HEK293 (cell line): ENCODE measurements around the gene GPRC5D.

Experiments
- CTCF ChIA-PET: fragments of 350-600 bp; formaldehyde crosslinking; extraction: SDS; loops from one replicate; lab custom pipeline; 2021; ENCODE audit warnings: antibody characterized with exemption; lab: Yijun Ruan, JAX
- POLR2A ChIA-PET: fragments of 300-600 bp; formaldehyde crosslinking; extraction: SDS; loops from one replicate; lab custom pipeline; 2020; ENCODE audit warnings: antibody characterized with exemption, inconsistent platforms; lab: Yijun Ruan, JAX
- H3K27ac ChIP-seq: fragments of 200-500 bp; sonication (Bioruptor generic); 2 replicates; pipeline ENCODE4 v1.5.1; 2014; ENCODE audit warnings: low read depth, low read length, control low read depth, inconsistent platforms; ENCODE audit errors: extremely low read depth
- H3K36me3 ChIP-seq, 2 experiments: fragments of 200-500 bp in 1 of 2; sonication (Bioruptor generic) in 1 of 2; 1 replicate in 1 of 2; 2 replicates in 1 of 2; pipeline ENCODE4 v1.5.1; 2014 to 2017; ENCODE audit warnings: inconsistent platforms in 2 of 2, low read length in 2 of 2; ENCODE audit not compliant: control insufficient read depth in 2 of 2, insufficient read depth in 1 of 2
- H3K4me1 ChIP-seq: fragments of 200-500 bp; sonication (Bioruptor generic); 2 replicates; pipeline ENCODE4 v1.5.1; 2014; ENCODE audit warnings: mild to moderate bottlenecking, low read length, inconsistent platforms; ENCODE audit not compliant: control insufficient read depth, insufficient read depth
- H3K4me3 ChIP-seq: 2 replicates; pipeline ENCODE4 v1.5.1; 2011; ENCODE audit warnings: low read depth, mild to moderate bottlenecking, control low read depth, low read length, moderate library complexity
- H3K9me3 ChIP-seq: fragments of 200-500 bp; sonication (Bioruptor generic); 2 replicates; pipeline ENCODE4 v1.5.1; 2014; ENCODE audit warnings: low read depth, low read length, inconsistent platforms; ENCODE audit not compliant: control insufficient read depth, insufficient read depth
- BCL11B ChIP-seq: fragments of 450-650 bp; formaldehyde crosslinking; IDR thresholded peaks from 2 replicates; pipeline ENCODE4 v1.5.1; 2016; ENCODE audit warnings: low read depth, missing biosample characterization, missing genetic modification characterization
- FEZF1 ChIP-seq: fragments of 450-650 bp; formaldehyde crosslinking; IDR thresholded peaks from 2 replicates; pipeline ENCODE4 v1.5.1; 2016; ENCODE audit warnings: missing biosample characterization, missing genetic modification characterization
- MEIS1 ChIP-seq: sonication (generic); formaldehyde crosslinking; IDR thresholded peaks from 2 replicates; pipeline ENCODE4 v1.8.1; 2022; ENCODE audit warnings: missing genetic modification reagents, mild to moderate bottlenecking, borderline replicate concordance
- MZF1 ChIP-seq: fragments of 450-650 bp; formaldehyde crosslinking; IDR thresholded peaks from 2 replicates; pipeline ENCODE4 v1.5.1; 2017; ENCODE audit warnings: missing biosample characterization, missing genetic modification characterization, borderline replicate concordance
- SCRT2 ChIP-seq: fragments of 450-650 bp; formaldehyde crosslinking; IDR thresholded peaks from 2 replicates; pipeline ENCODE4 v1.5.1; 2016; ENCODE audit warnings: missing biosample characterization, missing genetic modification characterization
- YY2 ChIP-seq: fragments of 450-650 bp; formaldehyde crosslinking; IDR thresholded peaks from 2 replicates; pipeline ENCODE4 v1.5.1; 2016; ENCODE audit warnings: missing biosample characterization, missing genetic modification characterization
- ZNF174 ChIP-seq: fragments of 450-650 bp; formaldehyde crosslinking; IDR thresholded peaks from 2 replicates; pipeline ENCODE4 v1.5.0; 2017; ENCODE audit warnings: missing biosample characterization, mild to moderate bottlenecking, missing genetic modification characterization
- ZNF175 ChIP-seq: fragments of 450-650 bp; formaldehyde crosslinking; IDR thresholded peaks from 2 replicates; pipeline ENCODE4 v1.5.1; 2016; ENCODE audit warnings: missing biosample characterization, missing genetic modification characterization
- ZNF211 ChIP-seq: fragments of 450-650 bp; formaldehyde crosslinking; IDR thresholded peaks from 2 replicates; pipeline ENCODE4 v1.5.1; 2016; ENCODE audit warnings: low read depth, missing biosample characterization, missing genetic modification characterization
- ZNF26 ChIP-seq: fragments of 450-650 bp; formaldehyde crosslinking; IDR thresholded peaks from 2 replicates; pipeline ENCODE4 v1.5.1; 2016; ENCODE audit warnings: missing biosample characterization, missing genetic modification characterization
- ZNF311 ChIP-seq: fragments of 450-650 bp; formaldehyde crosslinking; IDR thresholded peaks from 2 replicates; pipeline ENCODE4 v1.5.1; 2017; ENCODE audit warnings: missing biosample characterization, missing genetic modification characterization, borderline replicate concordance
- ZNF324 ChIP-seq: fragments of 450-650 bp; formaldehyde crosslinking; IDR thresholded peaks from 2 replicates; pipeline ENCODE4 v1.5.1; 2016; ENCODE audit warnings: missing biosample characterization, missing genetic modification characterization
- ZNF341 ChIP-seq: fragments of 450-650 bp; formaldehyde crosslinking; IDR thresholded peaks from 2 replicates; pipeline ENCODE4; 2016; ENCODE audit warnings: low read depth, missing biosample characterization, missing genetic modification characterization
- ZNF404 ChIP-seq: fragments of 450-650 bp; formaldehyde crosslinking; IDR thresholded peaks from 2 replicates; pipeline ENCODE4 v1.5.1; 2017; ENCODE audit warnings: missing biosample characterization, missing genetic modification characterization
- ZNF416 ChIP-seq: fragments of 450-650 bp; formaldehyde crosslinking; IDR thresholded peaks from 2 replicates; pipeline ENCODE4 v1.5.1; 2016; ENCODE audit warnings: missing biosample characterization, missing genetic modification characterization
- ZNF514 ChIP-seq: fragments of 450-650 bp; formaldehyde crosslinking; IDR thresholded peaks from 2 replicates; pipeline ENCODE4 v1.5.1; 2016; ENCODE audit warnings: missing biosample characterization, missing genetic modification characterization
- ZNF521 ChIP-seq: fragments of 450-650 bp; formaldehyde crosslinking; IDR thresholded peaks from 2 replicates; pipeline ENCODE4 v1.5.1; 2017; ENCODE audit warnings: missing biosample characterization, mild to moderate bottlenecking, missing genetic modification characterization
- ZNF529 ChIP-seq: fragments of 450-650 bp; formaldehyde crosslinking; IDR thresholded peaks from 2 replicates; pipeline ENCODE4 v1.5.1; 2017; ENCODE audit warnings: missing genetic modification characterization, missing biosample characterization; ENCODE audit not compliant: insufficient replicate concordance
- ZNF530 ChIP-seq: fragments of 450-650 bp; formaldehyde crosslinking; IDR thresholded peaks from 2 replicates; pipeline ENCODE4 v1.5.1; 2016; ENCODE audit warnings: low read depth, missing biosample characterization, missing genetic modification characterization
- ZNF544 ChIP-seq: fragments of 450-650 bp; formaldehyde crosslinking; IDR thresholded peaks from 2 replicates; pipeline ENCODE4 v1.5.0; 2017; ENCODE audit warnings: missing biosample characterization, missing genetic modification characterization
- ZNF561 ChIP-seq: fragments of 450-650 bp; IDR thresholded peaks from 2 replicates; pipeline ENCODE4 v1.5.1; 2018; ENCODE audit warnings: missing biosample characterization, missing genetic modification characterization, borderline replicate concordance
- ZNF654 ChIP-seq: fragments of 450-650 bp; formaldehyde crosslinking; IDR thresholded peaks from 2 replicates; pipeline ENCODE4 v1.5.1; 2016; ENCODE audit warnings: low read depth, missing biosample characterization, missing genetic modification characterization
- ZNF677 ChIP-seq: fragments of 450-650 bp; IDR thresholded peaks from 2 replicates; pipeline ENCODE4 v1.5.0; 2018; ENCODE audit warnings: missing biosample characterization, mild to moderate bottlenecking, missing genetic modification characterization, moderate library complexity
- ZNF701 ChIP-seq: fragments of 450-650 bp; formaldehyde crosslinking; IDR thresholded peaks from 2 replicates; pipeline ENCODE4 v1.5.1; 2016; ENCODE audit warnings: missing biosample characterization, missing genetic modification characterization
- ZNF776 ChIP-seq: fragments of 450-650 bp; formaldehyde crosslinking; IDR thresholded peaks from 2 replicates; pipeline ENCODE4 v1.5.0; 2017; ENCODE audit warnings: missing biosample characterization, missing genetic modification characterization, borderline replicate concordance
- ZSCAN30 ChIP-seq: fragments of 450-650 bp; IDR thresholded peaks from 2 replicates; pipeline ENCODE4 v1.5.1; 2018; ENCODE audit warnings: missing biosample characterization, mild to moderate bottlenecking, missing genetic modification characterization, moderate library complexity
- TF ChIP-seq, protein P1 (sequence below): fragments of 450-650 bp; formaldehyde crosslinking; IDR thresholded peaks from 2 replicates; pipeline ENCODE4 v1.5.1; 2016; ENCODE audit warnings: missing biosample characterization, missing genetic modification characterization

Gene GPRC5D

DNA sequence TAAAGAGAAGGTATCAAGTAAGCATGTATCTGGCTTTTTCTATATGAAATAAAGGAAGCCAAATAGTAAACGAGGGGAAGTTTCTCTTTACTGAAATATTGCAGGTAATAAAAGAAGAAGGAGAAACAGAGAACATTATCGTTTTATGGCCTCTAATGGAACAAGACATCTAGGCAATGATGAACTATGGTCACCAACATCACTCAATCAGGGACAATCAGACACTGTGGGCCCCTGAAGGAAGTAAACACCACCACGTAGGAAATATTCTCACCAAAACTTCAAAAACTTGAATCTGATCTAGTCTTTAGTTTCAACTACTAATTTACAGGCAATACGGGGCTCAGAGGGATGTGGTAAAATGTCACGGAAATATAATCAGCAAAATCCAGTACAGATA is 32.2 kb upstream of the GPRC5D start:
- Histone ChIP-seq H3K36me3 (peaks cover 34 to 84% of the 10 kb centered on the region in 2 experiments), H3K4me1 (no peaks in the 10 kb centered on the region), H3K27ac (no peak overlapping the region), H3K9me3 (no peaks in the 10 kb centered on the region), H3K4me3 (no peak overlapping the region)
- ChIA-PET POLR2A (no interaction called here), CTCF (interaction anchor here (0.7 to 6.6 kb wide), 17 partner anchors 8 to 228 kb away, joined by 3 to 56 read pairs (median 4); no protein-coding TSS in a partner anchor)
- no peak for TF ChIP-seq ZNF521 (tag by site-specific recombination)
- no peak for TF ChIP-seq ZNF324 (tag by site-specific recombination)
- TF ChIP-seq ZNF341 (tag by site-specific recombination), result no peak
- TF ChIP-seq ZNF211 (tag by site-specific recombination), result no peak
- TF ChIP-seq BCL11B (tag by site-specific recombination), result no peak
- TF ChIP-seq ZNF530 (tag by site-specific recombination), result no peak
- no peak for TF ChIP-seq SCRT2 (tag by site-specific recombination)
- TF ChIP-seq ZNF311 (tag by site-specific recombination), result no peak
- no peak for TF ChIP-seq ZNF677 (tag by site-specific recombination)
- no peak for TF ChIP-seq ZNF701 (tag by site-specific recombination)
- TF ChIP-seq ZNF529, result no peak
- TF ChIP-seq ZSCAN30 (tag by site-specific recombination), result no peak
- TF ChIP-seq, protein P1, sequence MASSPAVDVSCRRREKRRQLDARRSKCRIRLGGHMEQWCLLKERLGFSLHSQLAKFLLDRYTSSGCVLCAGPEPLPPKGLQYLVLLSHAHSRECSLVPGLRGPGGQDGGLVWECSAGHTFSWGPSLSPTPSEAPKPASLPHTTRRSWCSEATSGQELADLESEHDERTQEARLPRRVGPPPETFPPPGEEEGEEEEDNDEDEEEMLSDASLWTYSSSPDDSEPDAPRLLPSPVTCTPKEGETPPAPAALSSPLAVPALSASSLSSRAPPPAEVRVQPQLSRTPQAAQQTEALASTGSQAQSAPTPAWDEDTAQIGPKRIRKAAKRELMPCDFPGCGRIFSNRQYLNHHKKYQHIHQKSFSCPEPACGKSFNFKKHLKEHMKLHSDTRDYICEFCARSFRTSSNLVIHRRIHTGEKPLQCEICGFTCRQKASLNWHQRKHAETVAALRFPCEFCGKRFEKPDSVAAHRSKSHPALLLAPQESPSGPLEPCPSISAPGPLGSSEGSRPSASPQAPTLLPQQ (tag by site-specific recombination), result no peak

DNA sequence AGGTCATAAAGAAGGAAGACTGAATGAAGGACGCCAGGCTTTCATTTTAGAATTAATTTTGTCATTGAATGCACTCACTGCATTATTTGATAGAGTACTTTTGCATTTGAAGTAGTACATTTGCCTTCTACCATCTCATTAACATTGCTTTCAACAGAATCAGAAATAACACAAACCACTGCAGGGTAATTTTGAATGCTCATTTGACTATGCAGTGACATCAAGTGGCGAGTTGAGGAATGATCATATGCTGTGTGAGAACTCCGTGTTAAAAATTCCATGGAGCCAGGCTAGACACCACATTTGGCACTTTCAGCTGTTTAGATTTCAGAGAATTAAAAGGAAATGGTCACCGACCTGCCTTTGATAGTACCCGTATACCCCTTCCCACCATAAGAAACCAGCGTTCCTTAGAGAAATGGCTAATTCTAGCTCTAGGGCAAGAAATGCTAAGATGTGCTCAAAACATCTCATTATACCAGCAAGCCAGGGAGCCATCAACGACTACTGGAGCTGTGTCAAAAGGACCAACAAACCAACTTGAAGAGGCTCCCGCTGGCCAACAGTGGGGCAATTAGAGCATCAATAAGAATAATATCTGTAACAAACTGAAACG is 31.6 kb upstream of the GPRC5D start:
- Histone ChIP-seq H3K27ac (no peak overlapping the region), H3K36me3 (peaks cover 34 to 84% of the 10 kb centered on the region in 2 experiments), H3K9me3 (no peaks in the 10 kb centered on the region), H3K4me3 (no peak overlapping the region), H3K4me1 (no peaks in the 10 kb centered on the region)
- ChIA-PET POLR2A (no interaction called here), CTCF (interaction anchor here (0.6 to 6.6 kb wide), 20 partner anchors 8 to 278 kb away, joined by 3 to 56 read pairs (median 4); no protein-coding TSS in a partner anchor)
- TF ChIP-seq ZNF561 (tag by site-specific recombination), result no peak
- peak; percentile 85 for TF ChIP-seq FEZF1 (tag by site-specific recombination)
- TF ChIP-seq ZNF26, result peak; percentile 80; the same call in 1 of the 2 replicates
- peak; percentile 85 for TF ChIP-seq ZNF654 (tag by site-specific recombination)

GRCh38 chr12:12982331-12982730 is 30.4 kb upstream of the GPRC5D start:
- peaks cover 33 to 82% of the 10 kb centered on the region in 2 experiments for H3K36me3 ChIP-seq
- POLR2A ChIA-PET, result no interaction called here
- CTCF ChIA-PET, result interaction anchor here (0.6 to 6.6 kb wide), 13 partner anchors 9 to 273 kb away, joined by 3 to 56 read pairs (median 3); no protein-coding TSS in a partner anchor
- H3K9me3 ChIP-seq, result no peaks in the 10 kb centered on the region
- H3K27ac ChIP-seq, result no peak overlapping the region
- no peaks in the 10 kb centered on the region for H3K4me1 ChIP-seq
- TF ChIP-seq ZNF174 (no peak), ZNF514 (tag by site-specific recombination) (no peak), MEIS1 (CRISPR knock-in tag) (no peak), YY2 (tag by site-specific recombination) (no peak), ZNF416 (tag by site-specific recombination) (no peak), ZNF404 (tag by site-specific recombination) (no peak), BCL11B (tag by site-specific recombination) (no peak), ZNF544 (no peak), ZNF175 (tag by site-specific recombination) (no peak), ZNF776 (tag by site-specific recombination) (no peak), MZF1 (tag by site-specific recombination) (no peak)
- TF ChIP-seq, all 188 proteins: peak for 0
- H3K4me3 ChIP-seq, result no peak overlapping the region
